OCI-M2 (cell line): Measurements from ENCODE around the gene PDCD4.
"Not testable (repeated sequence)": the region's sequence is repeated elsewhere in the genome, so short reads cannot be mapped to it uniquely, and the experiment has no call there.

Experiments
- DNase-seq: peaks from one replicate; lab custom pipeline; 2025; ENCODE audit not compliant: unreplicated experiment; lab: John Stamatoyannopoulos, UW

Gene PDCD4

GRCh38 chr10:110880012-110880411 is 8.3 kb downstream of the PDCD4 start:
- no peak for DNase-seq

GRCh38 chr10:110881247-110881646 is 9.5 kb downstream of the PDCD4 start:
- no peak for DNase-seq

GRCh38 chr10:110881905-110882304 is 10.2 kb downstream of the PDCD4 start:
- no peak for DNase-seq

GRCh38 chr10:110883924-110884323 is 12.2 kb downstream of the PDCD4 start:
- DNase-seq, result no peak

- no peak for DNase-seq
These were observed 14.4 kb downstream of the PDCD4 start for GRCh38 chr10:110885932-110886674.

GRCh38 chr10:110887560-110887959 is 15.8 kb downstream of the PDCD4 start:
- no peak for DNase-seq

- DNase-seq, result no peak
These were observed 21.0 kb downstream of the PDCD4 start for GRCh38 chr10:110892602-110893288.

GRCh38 chr10:110893559-110894179 is 21.9 kb downstream of the PDCD4 start:
- no peak for DNase-seq

GRCh38 chr10:110897184-110897583 is 25.5 kb downstream of the PDCD4 start:
- no peak for DNase-seq

- no peak for DNase-seq
These were observed 26.7 kb downstream of the PDCD4 start for GRCh38 chr10:110898391-110898790.

- DNase-seq, result no peak
These were observed 29.3 kb downstream of the PDCD4 start for GRCh38 chr10:110900983-110901382.

- DNase-seq, result no peak
These were observed 30.5 kb downstream of the PDCD4 start for GRCh38 chr10:110901954-110902819.

- DNase-seq, result no peak
These were observed 31.9 kb downstream of the PDCD4 start for GRCh38 chr10:110903280-110904278.

GRCh38 chr10:110910138-110910537 is 38.4 kb downstream of the PDCD4 start:
- DNase-seq, result no peak

- no peak for DNase-seq
These were observed 40.6 kb downstream of the PDCD4 start for GRCh38 chr10:110912374-110912773.

- no peak for DNase-seq
These were observed 42.7 kb downstream of the PDCD4 start for GRCh38 chr10:110914431-110914830.

- DNase-seq, result no peak
These were observed 43.3 kb downstream of the PDCD4 start for GRCh38 chr10:110915035-110915434.

GRCh38 chr10:110915600-110915999 is 43.9 kb downstream of the PDCD4 start:
- not testable (repeated sequence) for DNase-seq

- DNase-seq, result no peak
These were observed 45.0 kb downstream of the PDCD4 start for GRCh38 chr10:110916554-110917346.
